Stomach (tissue), 9 donors: ENCODE measurements around the gene USP17L15. TPM values are rescaled to one million over a fixed set of nuclear protein-coding genes. Genes with fewer than 3 reads are reported as not detected.
A peak's percentile ranks its signal among the peaks of the same experiment; 100 is the strongest.
"Not testable (repeated sequence)": the region's sequence is repeated elsewhere in the genome, so short reads cannot be mapped to it uniquely, and the experiment has no call there.

ENCODE experiments used
- DNase-seq, 2 donors: peaks; one replicate each; pipeline versions ENCODE4 v3.0.0 to v3.0.0-alpha.2; 2013 to 2019
- H3K27ac ChIP-seq, 5 donors: fragments of 200-600 bp in 4 of 5; sonication (generic) in 4 of 5; one replicate each; pipeline ENCODE4 v1.5.1; 2013 to 2019; ENCODE audit warnings: mild to moderate bottlenecking in 1 of 5, moderate library complexity in 1 of 5
- H3K27me3 ChIP-seq, 3 donors: fragments of 200-600 bp; sonication (generic); one replicate each; pipeline ENCODE4 v1.5.1; 2017 to 2019; ENCODE audit warnings: mixed run types in 1 of 3
- H3K36me3 ChIP-seq, 4 donors: fragments of 200-600 bp; sonication (generic); 1 replicate in 3 of 4; 2 replicates in 1 of 4; pipeline ENCODE4 v1.5.1; 2016 to 2019
- H3K4me1 ChIP-seq, 4 donors: fragments of 200-600 bp; sonication (generic); one replicate each; pipeline ENCODE4 v1.5.1; 2016 to 2019
- H3K4me3 ChIP-seq, 4 donors: fragments of 200-600 bp; sonication (generic) in 3 of 4; one replicate each; pipeline ENCODE4 v1.5.1; 2016 to 2019; ENCODE audit warnings: mild to moderate bottlenecking in 1 of 4
- H3K9me3 ChIP-seq, 4 donors: fragments of 200-600 bp; sonication (generic); one replicate each; pipeline ENCODE4 v1.5.1; 2016 to 2019
- WGBS, 5 donors: extraction: QIAGEN DNeasy Blood & Tissue Kit in 3 of 5; methylation state at CpG; one replicate each; pipeline versions ENCODE4 v1.1.5 to v1.1.7; 2013 to 2018; 5-methylcytosine and 5-hydroxymethylcytosine counted together
- intact Hi-C: fragments of 100-400 bp; cut with DNase I; formaldehyde crosslinking; loops from one replicate; pipeline ENCODE4 v1.15.1; 2023; ENCODE audit warnings: low total_unique reads
- polyA plus RNA-seq, 3 donors: library from polyadenylated mRNA; stranded (reverse); fragments of 200-250 nt; gene quantifications; one replicate each; pipeline ENCODE4 v1.2.3, GENCODE V29; 2013
- total RNA-seq, 5 donors: library from RNA; depleted of rRNA; stranded (reverse); fragments of >200 nt; gene quantifications; one replicate each; pipeline versions ENCODE4 v1.1.0 to v1.2.3, GENCODE V29; 2014 to 2016
- donor health status: healthy with polysubstance abuse.
- donor health status: Bipolar disorder and iron deficiency.
- donor health status: healthy.

USP17L15 gene
- total and polyA plus RNA-seq, 8 donors, result not detected

DNA sequence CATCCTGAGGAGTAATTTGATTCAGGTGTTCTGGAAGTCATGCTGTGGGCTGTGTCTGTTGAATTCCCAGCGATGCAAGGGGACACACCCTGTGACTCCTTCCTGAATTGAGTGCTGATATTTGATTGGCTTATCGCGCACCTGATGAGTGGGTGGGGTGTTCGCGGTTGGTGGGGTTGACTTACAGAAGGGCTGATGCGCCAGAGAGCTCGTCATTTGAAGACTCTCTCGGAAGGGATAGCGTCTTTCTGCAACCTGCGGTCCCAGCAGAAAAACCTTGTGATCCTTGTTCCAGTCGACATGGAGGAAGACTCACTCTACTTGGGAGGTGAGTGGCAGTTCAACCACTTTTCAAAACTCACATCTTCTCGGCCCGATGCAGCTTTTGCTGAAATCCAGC, 28.4 kb downstream of the USP17L15 start, which contains the start of gene USP17L21:
USP17L21 (plus strand) TSS at position 301 of the 400 bp plus-strand sequence; CDS start at position 301, 0 bp downstream.
- DNase-seq, H3K4me1 ChIP-seq, H3K4me3 ChIP-seq, H3K36me3 ChIP-seq, intact Hi-C loops, H3K27ac ChIP-seq, H3K27me3 ChIP-seq, H3K9me3 ChIP-seq: not testable (repeated sequence)
- WGBS, 5 donors, result no CpG with 5 or more reads among the region's 13 CpGs

GRCh38 chr4:9267319-9267718, 33.1 kb downstream of the USP17L15 start, which contains the start of gene USP17L22:
Gene USP17L22 (plus strand): TSS chr4:9267619. CDS start chr4:9267619, 0 bp downstream.
- no CpG with 5 or more reads among the region's 15 CpGs for WGBS, 5 donors
- H3K27me3 ChIP-seq, H3K4me3 ChIP-seq, H3K36me3 ChIP-seq, H3K27ac ChIP-seq, DNase-seq, H3K9me3 ChIP-seq, intact Hi-C loops, H3K4me1 ChIP-seq: not testable (repeated sequence)

GRCh38 chr4:9271719-9272118, 37.5 kb downstream of the USP17L15 start:
- intact Hi-C loops, H3K27ac ChIP-seq, H3K27me3 ChIP-seq, H3K9me3 ChIP-seq, H3K4me1 ChIP-seq, H3K4me3 ChIP-seq, H3K36me3 ChIP-seq: not testable (repeated sequence)
- peak in 1 of 2 donors; percentile 65 for DNase-seq
- WGBS, 5 donors, result 83 to 87% (median 86%) methylated on average over 4 to 8 of the region's 10 CpGs

Other genes with a start within 250 kb of the USP17L15 start
- gene FAM90A26, start 64.0 kb upstream of the USP17L15 start, total RNA-seq, result not detected
- not detected for gene FAM90A26, start 64.0 kb upstream of the USP17L15 start, polyA plus RNA-seq
- gene USP17L10, start 23.7 kb upstream of the USP17L15 start, total RNA-seq, result not detected
- not detected for gene USP17L10, start 23.7 kb upstream of the USP17L15 start, polyA plus RNA-seq
- not detected for gene USP17L11, start 19.0 kb upstream of the USP17L15 start, total RNA-seq
- not detected for gene USP17L11, start 19.0 kb upstream of the USP17L15 start, polyA plus RNA-seq
- gene USP17L12, start 14.2 kb upstream of the USP17L15 start, total RNA-seq, result not detected
- gene USP17L12, start 14.2 kb upstream of the USP17L15 start, polyA plus RNA-seq, result not detected
- not detected for gene USP17L13, start 9.5 kb upstream of the USP17L15 start, total RNA-seq
- gene USP17L13, start 9.5 kb upstream of the USP17L15 start, polyA plus RNA-seq, result not detected
- gene USP17L17, start 9.5 kb downstream of the USP17L15 start, total RNA-seq, result not detected
- not detected for gene USP17L17, start 9.5 kb downstream of the USP17L15 start, polyA plus RNA-seq
- gene USP17L18, start 14.2 kb downstream of the USP17L15 start, total RNA-seq, result not detected
- not detected for gene USP17L18, start 14.2 kb downstream of the USP17L15 start, polyA plus RNA-seq
- gene USP17L19, start 19.0 kb downstream of the USP17L15 start, total RNA-seq, result not detected
- gene USP17L19, start 19.0 kb downstream of the USP17L15 start, polyA plus RNA-seq, result not detected
- not detected for gene USP17L20, start 23.7 kb downstream of the USP17L15 start, total RNA-seq
- gene USP17L20, start 23.7 kb downstream of the USP17L15 start, polyA plus RNA-seq, result not detected
- gene USP17L21, start 28.5 kb downstream of the USP17L15 start, total RNA-seq, result not detected
- gene USP17L21, start 28.5 kb downstream of the USP17L15 start, polyA plus RNA-seq, result not detected
- gene USP17L22, start 33.2 kb downstream of the USP17L15 start, total RNA-seq, result not detected
- gene USP17L22, start 33.2 kb downstream of the USP17L15 start, polyA plus RNA-seq, result not detected
- not detected for gene USP17L24, start 90.8 kb downstream of the USP17L15 start, total RNA-seq
- gene USP17L24, start 90.8 kb downstream of the USP17L15 start, polyA plus RNA-seq, result not detected
- gene USP17L25, start 95.5 kb downstream of the USP17L15 start, total RNA-seq, result not detected
- not detected for gene USP17L25, start 95.5 kb downstream of the USP17L15 start, polyA plus RNA-seq
- gene USP17L26, start 100.3 kb downstream of the USP17L15 start, total RNA-seq, result not detected
- not detected for gene USP17L26, start 100.3 kb downstream of the USP17L15 start, polyA plus RNA-seq
- gene USP17L5, start 105.0 kb downstream of the USP17L15 start, total RNA-seq, result not detected
- not detected for gene USP17L5, start 105.0 kb downstream of the USP17L15 start, polyA plus RNA-seq
- not detected for gene USP17L27, start 109.8 kb downstream of the USP17L15 start, total RNA-seq
- not detected for gene USP17L27, start 109.8 kb downstream of the USP17L15 start, polyA plus RNA-seq
- gene USP17L28, start 114.5 kb downstream of the USP17L15 start, total RNA-seq, result not detected
- gene USP17L28, start 114.5 kb downstream of the USP17L15 start, polyA plus RNA-seq, result not detected
- not detected for gene USP17L29, start 119.3 kb downstream of the USP17L15 start, total RNA-seq
- gene USP17L29, start 119.3 kb downstream of the USP17L15 start, polyA plus RNA-seq, result not detected
- gene USP17L30, start 128.7 kb downstream of the USP17L15 start, total RNA-seq, result not detected
- gene USP17L30, start 128.7 kb downstream of the USP17L15 start, polyA plus RNA-seq, result not detected
- not detected for gene DEFB131A, start 210.0 kb downstream of the USP17L15 start, total RNA-seq
- gene DEFB131A, start 210.0 kb downstream of the USP17L15 start, polyA plus RNA-seq, result not detected